ENCODE data around the gene CYP11A1. TPM values are rescaled to one million over a fixed set of nuclear protein-coding genes. Genes with fewer than 3 reads are reported as not detected.

Gene CYP11A1
- total and polyA plus RNA-seq, 10 of the 15 experiments (the other 5 are each of a cell fraction or from before 2014, with no cell fraction given) = 0.11 to 1.2 (median 0.23) TPM; not detected in 5

DNA sequence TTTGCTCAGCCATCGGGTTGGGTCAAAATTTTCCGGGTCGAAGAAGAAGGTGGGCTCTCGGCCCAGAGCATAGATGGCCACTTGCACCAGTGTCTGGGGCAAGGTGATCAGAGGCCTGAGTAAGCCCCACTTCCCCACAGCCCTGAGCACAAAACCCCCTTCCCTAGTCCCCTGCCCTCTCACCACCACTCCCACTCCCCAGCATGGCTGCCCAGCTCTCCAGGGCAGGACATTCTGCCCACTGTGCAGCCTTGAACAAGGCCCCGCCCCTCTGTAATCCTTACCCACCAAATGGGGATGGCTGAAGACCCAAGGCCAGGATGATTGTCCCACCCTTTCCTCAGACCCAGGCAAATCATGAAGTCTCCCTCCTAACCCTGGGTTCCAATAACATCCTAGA is 28.8 kb downstream of the CYP11A1 start:
- TF ChIP-seq GATAD2B (conservative IDR thresholded peaks at IDR 0.05; ENCODE audit: low read depth) = no peak
- no peak for TF ChIP-seq NFYA (IDR thresholded peaks at IDR 0.05; ENCODE audit: borderline replicate concordance, low read depth, low read length)
- TF ChIP-seq IRF4 (IDR thresholded peaks at IDR 0.05; ENCODE audit: low read depth, low read length) = no peak
- Histone ChIP-seq H3K9me3 (replicated peaks; ENCODE audit: control insufficient read depth, insufficient read depth, low read length) (no peaks in the 10 kb centered on the region), H3K4me1 (ENCODE audit: control insufficient read depth, insufficient read depth, low read length) (no peaks in the 10 kb centered on the region), H3K9ac (ENCODE audit: control insufficient read depth, insufficient read depth, low read length) (no peak overlapping the region), H3K27me3 (replicated peaks in 1 of 2; ENCODE audit: control insufficient read depth in 2 of 2, insufficient read depth in 2 of 2, low read length in 1 of 2) (peaks cover 0 to 2% of the 10 kb centered on the region in 2 experiments; a peak in 3 of 4 replicates), H4K20me1 (ENCODE audit: control insufficient read depth, insufficient read depth) (no peaks in the 10 kb centered on the region; the same call in 1 of the 2 replicates), H3K4me3 (no peak overlapping the region), H3K4me2 (ENCODE audit: control insufficient read depth, insufficient read depth) (no peak overlapping the region), H3K36me3 (ENCODE audit: control insufficient read depth in 2 of 2, insufficient read depth in 2 of 2, low read length in 1 of 2) (no peaks in the 10 kb centered on the region), H3K27ac (ENCODE audit: control insufficient read depth, insufficient read depth) (no peak overlapping the region), H2AFZ (ENCODE audit: control insufficient read depth, low read depth, low read length) (no peak overlapping the region), H3K79me2 (ENCODE audit: control insufficient read depth, insufficient read depth, low read length) (no peaks in the 10 kb centered on the region)
- SMC1A ChIA-PET (ENCODE audit: uncharacterized antibody, unreplicated experiment) = no interaction called here
- no peak for ATAC-seq
- in situ Hi-C loops (cut with MboI) (no loop called here), intact Hi-C loops (cut with micrococcal nuclease; ENCODE audit: unreplicated experiment) (no loop called here)
- 55% methylated on average over 5 of the region's 5 CpGs for WGBS (ENCODE audit: insufficient coverage, insufficient replicate concordance, low lambda C conversion rate, missing lambda C conversion rate)
- POLR2A ChIA-PET = no interaction called here
- DNase-seq (ENCODE audit: low read depth, low spot score) = no peak
- RAD21 ChIA-PET (ENCODE audit: unreplicated experiment) = no interaction called here
- BruUV-seq (replicated peaks) = no TSS peak
- FAIRE-seq = no peak
- CTCF ChIA-PET = interaction anchor here (0.7 kb wide), 1 partner anchor 18 kb away, joined by 3 read pairs; no protein-coding TSS in a partner anchor

DNA sequence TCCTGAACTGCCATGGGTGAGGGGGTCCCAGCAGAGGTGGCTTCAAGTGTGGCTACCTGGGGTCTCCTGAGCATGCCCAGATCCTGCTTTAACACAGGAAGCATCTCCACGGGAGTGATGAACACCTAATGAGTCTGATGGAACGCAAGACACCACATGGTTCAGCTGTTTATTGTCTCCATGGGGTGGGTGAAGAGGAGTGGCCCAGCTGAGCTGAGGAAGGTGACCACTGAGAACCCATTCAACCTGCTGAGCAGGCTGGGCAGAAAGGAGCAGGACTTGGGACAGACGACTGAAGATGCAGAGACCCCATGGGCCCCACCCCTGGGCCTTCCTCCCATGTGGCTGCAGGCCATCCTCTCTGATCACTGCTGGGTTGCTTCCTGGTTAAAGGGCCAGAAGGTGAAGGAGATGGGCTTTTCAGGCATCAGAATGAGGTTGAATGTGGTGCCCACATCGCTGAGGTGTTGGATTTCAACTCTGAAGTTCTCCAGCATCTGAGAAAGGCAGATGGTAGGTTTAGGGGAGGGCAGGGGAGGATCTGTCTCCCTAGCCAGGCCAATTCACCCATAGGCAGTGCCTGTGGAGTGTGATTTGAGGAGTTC is 29.7 kb downstream of the CYP11A1 start:
- Histone ChIP-seq H3K27ac (ENCODE audit: control insufficient read depth, insufficient read depth) (no peak overlapping the region), H3K9ac (ENCODE audit: control insufficient read depth, insufficient read depth, low read length) (no peak overlapping the region), H4K20me1 (ENCODE audit: control insufficient read depth, insufficient read depth) (no peaks in the 10 kb centered on the region; the same call in 1 of the 2 replicates), H3K4me1 (ENCODE audit: control insufficient read depth, insufficient read depth, low read length) (no peaks in the 10 kb centered on the region), H3K4me2 (ENCODE audit: control insufficient read depth, insufficient read depth) (no peak overlapping the region), H3K4me3 (no peak overlapping the region), H2AFZ (ENCODE audit: control insufficient read depth, low read depth, low read length) (no peak overlapping the region), H3K27me3 (replicated peaks in 1 of 2; ENCODE audit: control insufficient read depth in 2 of 2, insufficient read depth in 2 of 2, low read length in 1 of 2) (peaks cover 0 to 2% of the 10 kb centered on the region in 2 experiments; a peak in 3 of 4 replicates), H3K9me3 (replicated peaks; ENCODE audit: control insufficient read depth, insufficient read depth, low read length) (no peaks in the 10 kb centered on the region), H3K79me2 (ENCODE audit: control insufficient read depth, insufficient read depth, low read length) (no peaks in the 10 kb centered on the region), H3K36me3 (ENCODE audit: control insufficient read depth in 2 of 2, insufficient read depth in 2 of 2, low read length in 1 of 2) (no peaks in the 10 kb centered on the region)
- DNase-seq (ENCODE audit: low read depth, low spot score) = no peak
- no TSS peak for BruUV-seq (replicated peaks)
- intact Hi-C loops (cut with micrococcal nuclease; ENCODE audit: unreplicated experiment) (no loop called here), in situ Hi-C loops (cut with MboI) (no loop called here)
- ChIA-PET POLR2A (no interaction called here), RAD21 (ENCODE audit: unreplicated experiment) (no interaction called here), CTCF (no interaction called here), SMC1A (ENCODE audit: uncharacterized antibody, unreplicated experiment) (no interaction called here)
- WGBS (ENCODE audit: insufficient coverage, insufficient replicate concordance, low lambda C conversion rate, missing lambda C conversion rate) = 9% methylated on average over 4 of the region's 4 CpGs
- no peak for ATAC-seq
- FAIRE-seq = no peak
- TF ChIP-seq CEBPB (IDR thresholded peaks at IDR 0.05; ENCODE audit: borderline replicate concordance in 1 of 2, low read depth in 2 of 2, low read length in 2 of 2) = no peak
- no peak for TF ChIP-seq MYC (IDR thresholded peaks at IDR 0.05; ENCODE audit: insufficient read depth, insufficient read length, insufficient replicate concordance, low read length, severe bottlenecking)
- no peak for TF ChIP-seq HCFC1 (IDR thresholded peaks at IDR 0.05; ENCODE audit: low read length)
- TF ChIP-seq NR2C1 (IDR thresholded peaks at IDR 0.05) = no peak
- no peak for TF ChIP-seq RUNX3 (IDR thresholded peaks at IDR 0.05; ENCODE audit: low read length)
- no peak for TF ChIP-seq SREBF1 (IDR thresholded peaks at IDR 0.05; ENCODE audit: low read length)
- TF ChIP-seq CHD1 (IDR thresholded peaks at IDR 0.05; ENCODE audit: low read depth, low read length) = no peak
- no peak for TF ChIP-seq SKIL (IDR thresholded peaks at IDR 0.05; ENCODE audit: low read depth, poor library complexity, severe bottlenecking)
- no peak for TF ChIP-seq EP300 (IDR thresholded peaks at IDR 0.05; ENCODE audit: borderline replicate concordance in 1 of 2, control insufficient read depth in 1 of 2, low read depth in 2 of 2, low read length in 2 of 2)
- TF ChIP-seq JUND (IDR thresholded peaks at IDR 0.05; ENCODE audit: low read depth, low read length) = no peak
- TF ChIP-seq NR2C2 (IDR thresholded peaks at IDR 0.05; ENCODE audit: borderline replicate concordance, control insufficient read depth, insufficient read length, low read depth) = no peak
- TF ChIP-seq KAT2A (conservative IDR thresholded peaks at IDR 0.05; ENCODE audit: control insufficient read depth, low read depth, low read length) = no peak
- TF ChIP-seq CREB1 (IDR thresholded peaks at IDR 0.05; ENCODE audit: low read depth) = no peak
